Measurements from ENCODE around the gene LIPM.

Gene LIPM

GRCh38 chr10:88802523-88803285 is at the start of gene LIPM:
TSS of gene LIPM (plus strand) at chr10:88802730. CDS start at chr10:88802897, 167 bp downstream.
- no peak for DNase-seq (ENCODE audit: low read depth)

GRCh38 chr10:88754287-88754686 is 48.2 kb upstream of the LIPM start:
- peak; percentile 64 for DNase-seq (ENCODE audit: low read depth)

- no peak for DNase-seq (ENCODE audit: low read depth)
Measured at GRCh38 chr10:88755753-88756152, 46.8 kb upstream of the LIPM start.

- DNase-seq (ENCODE audit: low read depth) = no peak
Measured at GRCh38 chr10:88756660-88757059, 45.9 kb upstream of the LIPM start.

- no peak for DNase-seq (ENCODE audit: low read depth)
Measured at GRCh38 chr10:88759366-88760101, 43.0 kb upstream of the LIPM start, which contains the start of gene LIPN. TSS of gene LIPN (plus strand) at chr10:88760020. CDS start at chr10:88761406, 1,386 bp downstream.

GRCh38 chr10:88762906-88763305 is 39.6 kb upstream of the LIPM start:
- DNase-seq (ENCODE audit: low read depth) = no peak

- no peak for DNase-seq (ENCODE audit: low read depth)
Measured at GRCh38 chr10:88763441-88763840, 39.1 kb upstream of the LIPM start.

- DNase-seq (ENCODE audit: low read depth) = no peak
Measured at GRCh38 chr10:88764110-88764509, 38.4 kb upstream of the LIPM start.

GRCh38 chr10:88765816-88766215 is 36.7 kb upstream of the LIPM start:
- DNase-seq (ENCODE audit: low read depth) = no peak

GRCh38 chr10:88769384-88769783 is 33.1 kb upstream of the LIPM start:
- DNase-seq (ENCODE audit: low read depth) = no peak

- DNase-seq (ENCODE audit: low read depth) = no peak
Measured at GRCh38 chr10:88781206-88781605, 21.3 kb upstream of the LIPM start.

GRCh38 chr10:88782222-88782621 is 20.3 kb upstream of the LIPM start:
- DNase-seq (ENCODE audit: low read depth) = no peak

- DNase-seq (ENCODE audit: low read depth) = peak; percentile 75
Measured at GRCh38 chr10:88783724-88784123, 18.8 kb upstream of the LIPM start.

- DNase-seq (ENCODE audit: low read depth) = no peak
Measured at GRCh38 chr10:88786032-88786770, 16.3 kb upstream of the LIPM start.

GRCh38 chr10:88787463-88787862 is 15.1 kb upstream of the LIPM start:
- DNase-seq (ENCODE audit: low read depth) = no peak

- no peak for DNase-seq (ENCODE audit: low read depth)
Measured at GRCh38 chr10:88788924-88789323, 13.6 kb upstream of the LIPM start.

GRCh38 chr10:88791924-88792323 is 10.6 kb upstream of the LIPM start:
- DNase-seq (ENCODE audit: low read depth) = peak; percentile 25

GRCh38 chr10:88792661-88793060 is 9.9 kb upstream of the LIPM start:
- DNase-seq (ENCODE audit: low read depth) = peak; percentile 84

GRCh38 chr10:88793712-88794299 is 8.7 kb upstream of the LIPM start:
- DNase-seq (ENCODE audit: low read depth) = peak; percentile 78

- DNase-seq (ENCODE audit: low read depth) = no peak
Measured at GRCh38 chr10:88794731-88795130, 7.8 kb upstream of the LIPM start.

- DNase-seq (ENCODE audit: low read depth) = peak; percentile 80
Measured at GRCh38 chr10:88800152-88801125, 2.1 kb upstream of the LIPM start.

All from iris pigment epithelial cell (primary cell).